Mucosa of gallbladder (tissue), 1 donor: Measurements from ENCODE around the gene RNH1. TPM values are rescaled to one million over a fixed set of nuclear protein-coding genes. Genes with fewer than 3 reads are reported as not detected.

Source experiments
- DNase-seq: peaks from one replicate; pipeline ENCODE4 v3.0.0-alpha.2; 2020; ENCODE audit warnings: low spot score
- total RNA-seq: library from RNA; stranded (reverse); gene quantifications from one replicate; pipeline ENCODE4 v1.2.1, GENCODE V29; 2021
- donor health status: DM: no; HTN: no; CAD: no.

Gene RNH1
- total RNA-seq, 1 donor from 2014 or later = 156 TPM

DNA sequence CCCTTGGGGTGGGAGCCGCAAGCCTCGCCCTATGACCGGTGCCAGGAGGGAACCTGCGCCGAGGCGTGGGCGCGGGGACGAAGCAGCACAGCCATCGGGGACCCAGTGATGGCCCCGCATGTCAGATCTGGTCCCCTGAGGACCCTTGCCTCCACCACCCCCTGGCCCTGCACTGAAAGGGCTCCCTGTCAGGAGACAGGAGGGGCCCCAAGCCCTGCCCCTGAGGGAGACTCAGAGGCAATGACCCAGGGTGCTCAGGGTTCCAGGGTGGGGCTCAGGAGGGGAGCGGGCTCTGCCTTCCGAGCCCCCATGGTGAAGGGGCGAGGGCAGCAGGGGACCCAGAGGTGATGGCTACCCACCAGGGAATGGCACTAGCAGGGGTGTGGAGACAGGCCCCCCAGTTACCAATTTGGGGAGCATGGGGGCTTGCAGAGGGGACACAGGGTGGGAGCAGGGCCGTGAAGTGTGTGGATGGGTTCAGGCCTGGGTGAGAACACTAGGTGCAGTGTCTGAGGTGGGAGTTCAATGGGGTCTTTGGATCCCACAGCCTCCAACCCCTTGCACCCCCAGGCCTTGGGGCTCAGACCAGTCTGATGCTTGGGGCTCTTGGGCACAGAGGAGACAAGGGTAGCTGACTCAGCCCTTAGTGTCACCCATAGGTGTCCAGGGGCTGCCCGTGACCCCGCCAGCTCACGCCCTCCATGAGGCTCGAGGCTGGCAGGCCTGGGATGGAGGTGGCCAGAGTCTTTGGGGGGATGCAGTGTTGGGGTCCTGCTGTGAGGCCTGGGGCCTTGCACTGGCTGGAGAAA, 30.8 kb upstream of the RNH1 start:
- DNase-seq = no peak

- DNase-seq = peak; percentile 88
Observed at GRCh38 chr11:536841-537621, 30.0 kb upstream of the RNH1 start, which contains the start of gene LRRC56. Gene LRRC56 (plus strand): TSS chr11:537527. CDS start chr11:540685, 3,158 bp downstream.

DNA sequence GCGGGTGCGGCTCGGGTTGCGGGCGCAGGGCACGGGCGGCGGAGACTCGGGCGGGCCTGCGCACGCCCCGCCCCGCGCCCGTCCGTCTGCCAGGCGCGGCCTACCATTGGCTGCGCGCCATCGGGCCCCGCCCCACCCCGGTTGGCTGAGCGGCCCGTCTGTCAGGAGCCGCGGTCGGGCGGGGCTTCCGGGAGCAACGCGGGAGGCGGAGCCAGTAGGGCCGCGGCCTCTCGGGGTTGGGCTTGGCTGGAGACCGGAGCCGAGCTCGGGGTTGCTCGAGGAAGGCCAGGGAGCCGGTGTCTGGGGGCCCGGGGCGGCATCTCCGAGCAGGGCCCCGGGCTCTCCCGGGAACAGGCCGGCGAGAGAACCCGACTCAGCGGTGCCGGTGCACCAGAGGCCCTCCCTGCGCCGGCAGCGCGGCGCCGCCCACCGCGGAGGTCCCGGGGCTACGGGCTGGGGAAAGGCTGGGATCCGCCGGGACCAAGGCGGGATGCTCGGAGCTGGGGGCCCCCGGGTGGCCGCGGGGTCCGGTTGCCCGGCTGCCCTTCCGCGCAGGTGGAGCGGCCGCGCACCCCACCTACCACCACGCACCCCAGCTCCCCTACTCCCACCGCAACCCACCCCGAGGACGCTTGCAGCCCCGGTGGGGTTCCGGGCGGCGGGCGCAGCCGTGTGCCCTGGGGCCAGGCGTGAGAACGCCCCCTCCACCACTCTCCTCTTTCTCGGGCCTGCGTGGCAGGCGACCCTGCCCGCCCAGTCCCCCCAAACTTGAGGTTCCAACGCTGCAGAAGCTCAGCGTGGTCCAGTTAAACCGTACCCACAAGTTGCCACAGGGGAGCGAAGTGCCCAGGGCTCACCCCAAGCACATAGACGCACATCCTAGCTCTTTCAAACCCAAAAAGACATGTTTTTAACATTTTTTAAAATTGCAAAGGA, 28.7 kb upstream of the RNH1 start, which contains the start of gene HRAS:
TSS of gene HRAS (minus strand) at position 58 of the 936 bp plus-strand sequence.
- peak; percentile 94 for DNase-seq

DNA sequence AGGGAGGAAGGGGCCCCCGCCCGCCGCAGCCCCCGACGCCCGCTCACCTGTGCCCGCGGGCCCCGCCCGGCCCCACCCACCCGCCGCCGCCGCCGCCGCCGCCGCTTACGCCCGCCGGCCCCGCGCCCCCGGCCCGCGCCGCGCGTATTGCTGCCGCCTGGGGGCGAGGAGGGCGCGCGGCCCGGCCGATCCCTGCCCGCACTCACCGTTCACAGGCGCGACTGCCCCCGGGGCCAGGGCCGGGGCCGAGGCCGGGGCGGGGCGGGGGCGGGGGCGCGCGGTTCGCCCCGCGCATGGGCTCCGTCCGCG, 28.1 kb upstream of the RNH1 start:
- no peak for DNase-seq

- DNase-seq = no peak
Observed at GRCh38 chr11:534396-535209, 27.6 kb upstream of the RNH1 start.

- DNase-seq = no peak
Observed at GRCh38 chr11:533586-534395, 26.7 kb upstream of the RNH1 start.

- DNase-seq = no peak
Observed at GRCh38 chr11:532986-533585, 26.0 kb upstream of the RNH1 start.

DNA sequence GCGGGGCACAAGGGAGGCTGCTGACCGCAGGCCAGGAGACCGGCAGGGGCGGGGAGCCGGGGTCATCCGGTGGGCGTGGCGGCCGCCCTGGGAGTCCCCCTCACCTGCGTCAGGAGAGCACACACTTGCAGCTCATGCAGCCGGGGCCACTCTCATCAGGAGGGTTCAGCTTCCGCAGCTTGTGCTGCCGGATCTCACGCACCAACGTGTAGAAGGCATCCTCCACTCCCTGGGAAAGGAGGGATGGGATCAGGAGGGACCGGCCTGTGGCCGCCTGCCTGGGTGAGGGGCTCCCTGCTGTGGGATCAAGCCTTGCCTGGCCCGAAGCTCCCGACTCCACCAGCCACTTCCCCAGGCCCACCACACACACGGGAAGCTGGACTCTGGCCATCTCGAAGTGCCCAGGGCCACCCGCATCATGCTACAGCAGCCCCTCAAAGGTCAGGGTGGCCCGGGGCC, 25.5 kb upstream of the RNH1 start:
- no peak for DNase-seq

DNA sequence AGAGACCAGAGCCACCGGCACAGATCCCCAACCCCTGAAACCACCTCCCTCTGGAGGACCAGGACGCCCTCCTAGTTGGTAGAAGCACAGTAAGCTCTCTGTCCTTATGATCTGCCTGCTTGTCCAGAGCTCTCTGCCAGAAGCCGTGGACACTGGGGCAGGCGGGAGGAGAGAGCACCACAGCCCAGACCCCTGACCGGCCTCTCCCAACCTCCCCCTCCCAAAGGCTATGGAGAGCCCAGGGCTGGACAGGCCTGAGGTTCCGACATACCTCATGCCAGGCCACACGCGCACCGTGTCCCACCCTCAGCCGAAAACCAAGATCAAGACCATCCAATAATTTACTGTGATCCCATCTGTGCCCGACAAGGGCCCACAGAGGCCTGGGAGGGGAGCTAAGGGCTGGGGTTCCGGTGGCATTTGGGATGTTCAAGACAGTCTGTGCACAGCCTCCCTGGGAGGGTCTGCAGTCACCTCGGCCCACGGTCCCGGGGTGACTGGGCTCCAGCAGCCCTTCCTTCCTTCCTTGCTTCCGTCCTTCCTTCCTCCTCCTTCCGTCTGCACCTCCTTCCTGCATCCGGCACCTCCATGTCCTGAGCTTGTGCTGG, 25.0 kb upstream of the RNH1 start:
- no peak for DNase-seq

GRCh38 chr11:530960-531831, 24.2 kb upstream of the RNH1 start:
- DNase-seq = no peak

DNA sequence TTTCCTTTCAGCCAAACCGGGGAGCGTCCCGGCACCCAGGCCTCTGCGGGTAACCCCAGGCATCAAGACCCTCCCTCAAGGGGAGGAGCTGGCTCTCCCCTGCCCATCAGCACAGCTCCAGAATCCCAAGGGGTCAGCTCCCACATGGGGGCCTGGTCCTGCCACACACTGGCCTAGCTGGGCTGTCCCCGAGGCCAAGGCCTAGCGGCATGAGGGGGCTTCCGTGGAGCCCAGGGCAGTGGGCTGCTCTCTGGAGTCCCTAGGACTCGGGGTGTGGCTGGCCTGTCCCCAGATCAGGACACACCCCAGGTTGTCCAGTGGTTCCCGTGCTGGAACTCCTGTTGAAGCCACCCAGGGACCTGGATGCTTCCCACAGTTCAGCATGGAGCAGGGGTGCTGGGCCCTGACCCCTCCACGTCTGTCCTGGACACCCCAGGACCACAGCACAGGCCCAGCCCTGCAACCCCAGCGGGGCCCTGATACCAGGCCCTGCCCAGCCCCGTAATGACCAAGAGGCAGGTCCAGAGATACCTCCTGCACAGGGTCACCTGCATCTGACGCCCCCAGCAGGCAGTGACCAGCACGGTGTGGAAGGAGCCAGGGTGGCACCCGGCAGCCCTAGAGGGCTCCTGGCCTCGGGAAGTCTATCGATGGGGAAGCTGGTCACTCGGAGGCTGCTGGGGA, 22.8 kb upstream of the RNH1 start:
- DNase-seq = no peak

DNA sequence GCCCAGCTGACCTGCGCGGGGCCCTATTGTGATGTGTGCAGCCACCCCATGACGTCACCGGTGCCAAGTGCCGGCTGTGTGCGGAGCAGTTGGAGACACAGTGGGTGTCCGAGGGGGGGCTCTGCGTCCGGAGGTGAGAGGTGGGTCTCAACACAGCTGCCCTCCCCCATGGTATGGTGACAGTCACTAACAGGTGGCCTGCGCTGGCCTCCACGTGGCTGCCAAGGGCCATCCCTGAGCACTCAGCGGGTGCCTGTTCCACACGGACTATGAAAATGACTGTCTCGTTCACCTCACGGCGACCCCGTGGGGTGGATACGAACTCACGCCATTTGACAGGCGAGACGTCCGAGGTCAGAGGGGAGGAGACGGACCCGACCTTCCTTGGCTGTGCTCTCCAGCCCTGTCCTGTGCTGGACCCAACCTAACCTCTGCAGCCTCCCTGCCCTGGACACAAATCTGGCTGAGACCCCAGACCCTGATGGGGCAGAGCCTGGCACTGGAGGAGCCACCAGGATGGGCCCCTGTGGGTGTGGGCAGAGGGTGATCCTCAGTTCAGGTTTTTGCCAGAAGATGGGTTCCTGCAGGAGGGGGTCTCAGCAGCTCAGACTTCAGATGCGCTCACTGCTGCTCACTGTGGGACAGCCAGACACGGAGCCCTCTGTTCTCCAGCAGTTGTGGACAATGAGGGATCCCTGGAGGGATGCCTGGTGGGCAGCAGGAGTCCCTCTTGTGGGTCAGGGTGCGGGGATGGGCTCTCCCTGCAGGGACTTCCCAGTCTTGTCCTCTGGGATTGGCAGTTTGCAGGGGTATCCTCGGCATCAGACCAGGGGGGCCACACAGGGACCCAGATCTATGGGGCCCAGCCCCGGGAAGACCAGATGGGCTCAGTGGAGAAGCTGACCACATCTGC, 22.0 kb upstream of the RNH1 start:
- no peak for DNase-seq

GRCh38 chr11:528166-528814, 21.2 kb upstream of the RNH1 start:
- DNase-seq = no peak

DNA sequence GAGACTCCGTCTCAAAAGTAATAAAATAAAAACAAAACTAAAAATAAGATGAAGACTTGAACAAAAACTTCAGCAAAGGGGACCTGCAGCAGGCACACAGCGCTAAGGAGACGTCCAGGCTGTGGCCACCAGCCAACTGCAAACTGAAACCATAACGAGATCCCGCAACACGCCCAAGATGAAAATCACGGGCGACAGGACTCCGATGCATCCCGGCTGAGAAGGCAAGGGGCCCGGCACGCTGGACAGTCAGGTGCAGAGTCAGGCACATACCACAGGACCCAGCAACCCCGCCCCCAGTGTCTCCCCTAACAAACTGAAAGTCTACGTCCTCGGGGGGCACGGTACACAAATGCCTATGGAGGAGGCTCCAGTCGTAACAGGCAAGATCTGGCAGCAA, 19.1 kb upstream of the RNH1 start:
- DNase-seq = no peak

DNA sequence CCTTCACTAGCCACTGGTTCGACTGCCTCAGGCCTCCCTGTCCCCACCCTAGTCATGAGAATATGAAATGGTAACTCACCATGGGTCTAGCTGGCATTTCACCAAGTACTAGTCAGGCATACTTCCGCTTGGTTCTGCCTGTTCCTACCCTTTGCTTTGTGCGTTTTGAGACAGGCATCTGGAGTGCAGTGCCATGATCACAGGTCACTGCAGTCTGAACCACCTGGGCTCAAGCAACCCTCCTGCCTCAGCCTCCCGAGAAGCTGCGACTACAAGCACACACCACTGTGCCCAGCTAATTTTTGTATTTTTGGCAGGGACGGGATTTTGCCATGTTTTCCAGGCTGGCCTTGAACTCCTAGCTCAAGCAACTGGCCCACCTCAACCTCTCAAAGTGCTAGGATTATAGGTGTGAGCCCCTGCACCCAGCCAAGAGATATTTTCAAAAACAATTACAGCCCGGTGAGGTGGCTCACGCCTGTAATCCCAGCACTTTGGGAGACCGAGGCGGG, 14.2 kb upstream of the RNH1 start:
- no peak for DNase-seq
